ENCODE results near the gene STXBP5L.
"Not testable (repeated sequence)": the region's sequence is repeated elsewhere in the genome, so short reads cannot be mapped to it uniquely, and the experiment has no call there.

- TF ChIP-seq CTCF, POLR2A (IDR thresholded peaks at IDR 0.05): not testable (repeated sequence)
Observed at GRCh38 chr3:121355960-121356359, 448.0 kb downstream of the STXBP5L start.
